ENCODE results near the gene ACTC1. TPM values are rescaled to one million over a fixed set of nuclear protein-coding genes. Genes with fewer than 3 reads are reported as not detected.
"Not testable (repeated sequence)": the region's sequence is repeated elsewhere in the genome, so short reads cannot be mapped to it uniquely, and the experiment has no call there.

The ACTC1 gene
- total and polyA plus RNA-seq, 2 donors (not counting 3 experiments of a cell fraction or from before 2014, with no cell fraction given) = 1.0 TPM; not detected in 1

DNA sequence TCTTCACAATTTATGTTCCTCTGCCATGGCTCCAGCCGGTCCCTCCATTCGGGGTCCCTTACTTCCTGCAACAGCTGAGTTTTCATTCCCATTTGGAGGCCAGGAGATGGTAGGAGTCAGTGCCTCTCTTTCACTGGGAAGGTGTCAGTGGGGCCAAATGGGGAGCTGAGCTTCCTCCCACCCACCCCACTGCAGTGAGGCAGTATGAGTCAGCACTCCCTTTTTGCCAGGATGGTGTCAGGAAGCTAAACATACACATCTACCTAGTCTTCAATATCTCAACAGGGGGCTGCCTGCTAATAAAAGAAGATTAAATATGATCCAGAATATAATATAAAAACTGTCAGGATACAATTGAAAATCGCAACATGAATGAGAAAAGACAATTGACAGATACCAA, 12.7 kb upstream of the ACTC1 start:
- H3K4me2 ChIP-seq (ENCODE audit: insufficient read depth, low read length) = no peak overlapping the region
- H3K4me1 ChIP-seq (ENCODE audit: control insufficient read depth, extremely low read depth, insufficient read depth, low read length) = no peaks in the 10 kb centered on the region
- H3K9me1 ChIP-seq (replicated peaks; ENCODE audit: control insufficient read depth, extremely low read depth, insufficient read depth, low read length) = no peaks in the 10 kb centered on the region
- peaks cover 4 to 13% of the 10 kb centered on the region in 2 experiments for H3K27me3 ChIP-seq (ENCODE audit: control insufficient read depth in 2 of 2, insufficient read depth in 2 of 2, low read length in 2 of 2)
- H3K9me3 ChIP-seq (replicated peaks; ENCODE audit: control insufficient read depth, insufficient read depth, low read length) = no peaks in the 10 kb centered on the region
- H4K20me1 ChIP-seq (replicated peaks; ENCODE audit: control insufficient read depth, extremely low read depth, insufficient read depth, low read length) = no peaks in the 10 kb centered on the region
- CTCF ChIA-PET = no interaction called here
- H3K27ac ChIP-seq (ENCODE audit: insufficient read depth, low read depth, low read length) = no peak overlapping the region
- POLR2A ChIA-PET = no interaction called here
- dilution Hi-C loops (cut with MboI; ENCODE audit: extremely low pct_ligation_motif_present, low sequenced_read_pairs) (no loop called here), intact Hi-C loops (cut with micrococcal nuclease) (no loop called here)
- no peak overlapping the region for H2AFZ ChIP-seq (ENCODE audit: low read depth, low read length)
- no peak for TF ChIP-seq FOS (IDR thresholded peaks at IDR 0.05; ENCODE audit: borderline replicate concordance, insufficient read depth, low read length)
- no peak for TF ChIP-seq GATA2 (IDR thresholded peaks at IDR 0.05; ENCODE audit: insufficient read depth, insufficient read length, low read depth, low read length)
- TF ChIP-seq, protein P1, sequence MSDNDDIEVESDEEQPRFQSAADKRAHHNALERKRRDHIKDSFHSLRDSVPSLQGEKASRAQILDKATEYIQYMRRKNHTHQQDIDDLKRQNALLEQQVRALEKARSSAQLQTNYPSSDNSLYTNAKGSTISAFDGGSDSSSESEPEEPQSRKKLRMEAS (IDR thresholded peaks at IDR 0.05; ENCODE audit: insufficient read depth, insufficient read length) = no peak
- TF ChIP-seq, protein P2, sequence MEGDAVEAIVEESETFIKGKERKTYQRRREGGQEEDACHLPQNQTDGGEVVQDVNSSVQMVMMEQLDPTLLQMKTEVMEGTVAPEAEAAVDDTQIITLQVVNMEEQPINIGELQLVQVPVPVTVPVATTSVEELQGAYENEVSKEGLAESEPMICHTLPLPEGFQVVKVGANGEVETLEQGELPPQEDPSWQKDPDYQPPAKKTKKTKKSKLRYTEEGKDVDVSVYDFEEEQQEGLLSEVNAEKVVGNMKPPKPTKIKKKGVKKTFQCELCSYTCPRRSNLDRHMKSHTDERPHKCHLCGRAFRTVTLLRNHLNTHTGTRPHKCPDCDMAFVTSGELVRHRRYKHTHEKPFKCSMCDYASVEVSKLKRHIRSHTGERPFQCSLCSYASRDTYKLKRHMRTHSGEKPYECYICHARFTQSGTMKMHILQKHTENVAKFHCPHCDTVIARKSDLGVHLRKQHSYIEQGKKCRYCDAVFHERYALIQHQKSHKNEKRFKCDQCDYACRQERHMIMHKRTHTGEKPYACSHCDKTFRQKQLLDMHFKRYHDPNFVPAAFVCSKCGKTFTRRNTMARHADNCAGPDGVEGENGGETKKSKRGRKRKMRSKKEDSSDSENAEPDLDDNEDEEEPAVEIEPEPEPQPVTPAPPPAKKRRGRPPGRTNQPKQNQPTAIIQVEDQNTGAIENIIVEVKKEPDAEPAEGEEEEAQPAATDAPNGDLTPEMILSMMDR (IDR thresholded peaks at IDR 0.05; ENCODE audit: extremely low read depth in 1 of 2, insufficient read depth in 1 of 2, low read depth in 1 of 2, low read length in 2 of 2) = no peak
- no peak for TF ChIP-seq MYC (IDR thresholded peaks at IDR 0.05; ENCODE audit: low read depth, low read length)
- TF ChIP-seq JUN (IDR thresholded peaks at IDR 0.05; ENCODE audit: borderline replicate concordance, insufficient read depth, insufficient read length, low read depth) = no peak
- no peaks in the 10 kb centered on the region for H3K79me2 ChIP-seq (ENCODE audit: control insufficient read depth, insufficient read depth, low read length)
- DNase-seq (ENCODE audit: low read depth, low spot score) (no peak), FAIRE-seq (no peak)
- no peak overlapping the region for H3K9ac ChIP-seq (replicated peaks; ENCODE audit: extremely low read depth, insufficient read depth, low read length)
- H3K36me3 ChIP-seq (ENCODE audit: control insufficient read depth in 2 of 2, extremely low read depth in 1 of 2, insufficient read depth in 2 of 2, low read length in 2 of 2) = no peaks in the 10 kb centered on the region
- BruUV-seq (replicated peaks) = no TSS peak
- no peak overlapping the region for H3K4me3 ChIP-seq (replicated peaks in 1 of 3; ENCODE audit: insufficient read depth in 1 of 3, low read depth in 1 of 3, low read length in 3 of 3)

DNA sequence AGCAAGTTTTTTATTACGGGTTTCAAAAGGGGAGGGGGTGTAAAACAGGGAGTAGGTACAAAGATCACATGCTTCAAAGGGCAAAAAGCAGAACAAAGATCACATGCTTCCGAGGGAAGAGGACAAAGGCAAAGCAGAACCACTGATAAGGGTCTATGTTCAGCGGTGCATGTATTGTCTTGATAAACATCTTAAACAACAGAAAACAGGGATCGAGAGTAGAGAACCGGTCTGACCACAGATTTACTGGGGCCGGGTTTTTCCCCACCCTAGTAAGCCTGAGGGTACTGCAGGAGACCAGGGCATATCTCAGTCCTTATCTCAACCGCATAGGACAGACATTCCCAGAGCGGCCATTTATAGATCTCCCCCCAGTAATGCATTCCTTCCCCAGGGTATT, 11.9 kb upstream of the ACTC1 start:
- H3K4me2 ChIP-seq (ENCODE audit: insufficient read depth, low read length); DNase-seq (ENCODE audit: low read depth, low spot score); FAIRE-seq; H3K79me2 ChIP-seq (ENCODE audit: control insufficient read depth, insufficient read depth, low read length); H3K9ac ChIP-seq (replicated peaks; ENCODE audit: extremely low read depth, insufficient read depth, low read length); POLR2A ChIA-PET; H3K36me3 ChIP-seq (ENCODE audit: control insufficient read depth in 2 of 2, extremely low read depth in 1 of 2, insufficient read depth in 2 of 2, low read length in 2 of 2); H2AFZ ChIP-seq (ENCODE audit: low read depth, low read length); H4K20me1 ChIP-seq (replicated peaks; ENCODE audit: control insufficient read depth, extremely low read depth, insufficient read depth, low read length); H3K9me3 ChIP-seq (replicated peaks; ENCODE audit: control insufficient read depth, insufficient read depth, low read length); H3K27ac ChIP-seq (ENCODE audit: insufficient read depth, low read depth, low read length); intact Hi-C loops (cut with micrococcal nuclease); H3K4me1 ChIP-seq (ENCODE audit: control insufficient read depth, extremely low read depth, insufficient read depth, low read length); H3K9me1 ChIP-seq (replicated peaks; ENCODE audit: control insufficient read depth, extremely low read depth, insufficient read depth, low read length); H3K4me3 ChIP-seq (replicated peaks in 1 of 3; ENCODE audit: insufficient read depth in 1 of 3, low read depth in 1 of 3, low read length in 3 of 3); dilution Hi-C loops (cut with MboI; ENCODE audit: extremely low pct_ligation_motif_present, low sequenced_read_pairs); BruUV-seq (replicated peaks): not testable (repeated sequence)
- CTCF ChIA-PET = interaction anchor here (1.4 kb wide), 1 partner anchor 36 kb away, joined by 5 read pairs; no protein-coding TSS in a partner anchor
- H3K27me3 ChIP-seq (ENCODE audit: control insufficient read depth in 2 of 2, insufficient read depth in 2 of 2, low read length in 2 of 2) = peaks cover 4 to 13% of the 10 kb centered on the region in 2 experiments
